Spleen (tissue), 11 donors: Measurements from ENCODE around the gene FRMD4A. TPM values are rescaled to one million over a fixed set of nuclear protein-coding genes. Genes with fewer than 3 reads are reported as not detected.

Experiments used
- DNase-seq: peaks from one replicate; pipeline ENCODE4 v3.0.0-alpha.2; 2020
- H3K27ac ChIP-seq, 8 donors: fragments of 200-600 bp; sonication (generic) in 7 of 8; 1 replicate in 4 of 8; 2 replicates in 4 of 8; pipeline versions ENCODE4 v1.5.0 to v1.8.0; 2016 to 2021; ENCODE audit warnings: inconsistent platforms in 4 of 8, mild to moderate bottlenecking in 4 of 8, moderate library complexity in 1 of 8
- H3K27me3 ChIP-seq, 7 donors: fragments of 200-600 bp; sonication (generic) in 6 of 7; replicated peaks in 1 of 7; 1 replicate in 4 of 7; 2 replicates in 3 of 7; pipeline versions ENCODE4 v1.5.0 to v1.8.0; 2016 to 2021; ENCODE audit warnings: inconsistent platforms in 3 of 7, mild to moderate bottlenecking in 1 of 7
- H3K36me3 ChIP-seq, 6 donors: fragments of 200-600 bp; sonication (generic) in 5 of 6; 1 replicate in 4 of 6; 2 replicates in 2 of 6; pipeline versions ENCODE4 v1.5.0 to v1.8.0; 2016 to 2021; ENCODE audit warnings: inconsistent platforms in 2 of 6
- H3K4me1 ChIP-seq, 6 donors: fragments of 200-600 bp; sonication (generic) in 5 of 6; 1 replicate in 3 of 6; 2 replicates in 3 of 6; pipeline versions ENCODE4 v1.5.0 to v1.8.0; 2016 to 2021; ENCODE audit warnings: inconsistent platforms in 3 of 6
- H3K4me3 ChIP-seq, 8 donors: fragments of 200-600 bp; sonication (generic) in 7 of 8; 1 replicate in 4 of 8; 2 replicates in 4 of 8; pipeline versions ENCODE4 v1.5.0 to v1.8.0; 2016 to 2021; ENCODE audit warnings: inconsistent platforms in 4 of 8, mild to moderate bottlenecking in 4 of 8, moderate library complexity in 2 of 8
- H3K9me3 ChIP-seq, 8 donors: fragments of 200-600 bp; sonication (generic) in 7 of 8; 1 replicate in 4 of 8; 2 replicates in 4 of 8; pipeline versions ENCODE4 v1.5.0 to v1.8.0; 2016 to 2021; ENCODE audit warnings: inconsistent platforms in 4 of 8
- POLR2A ChIP-seq, 3 donors: fragments of 450-650 bp; IDR thresholded peaks; one replicate each; pipeline ENCODE4 v1.5.1; 2017; ENCODE audit warnings: antibody characterized with exemption in 3 of 3, mild to moderate bottlenecking in 1 of 3
- POLR2AphosphoS5 ChIP-seq, 3 donors: sonication (generic); formaldehyde crosslinking; IDR thresholded peaks; one replicate each; pipeline ENCODE4 v1.5.1; 2017; ENCODE audit warnings: antibody characterized with exemption in 3 of 3
- WGBS, 5 donors: extraction: QIAGEN DNeasy Blood & Tissue Kit in 3 of 5; methylation state at CpG; one replicate each; pipeline versions ENCODE4 v1.1.5 to v1.1.7; 2013 to 2018; 5-methylcytosine and 5-hydroxymethylcytosine counted together
- intact Hi-C: fragments of 100-400 bp; cut with DNase I; formaldehyde crosslinking; loops from one replicate; pipeline ENCODE4 v1.15.0; 2023; ENCODE audit warnings: low total_unique reads
- polyA plus RNA-seq, 3 donors: library from polyadenylated mRNA; stranded (reverse); fragments of 200-250 nt; gene quantifications; one replicate each; pipeline ENCODE4 v1.2.1, GENCODE V29; 2013
- total RNA-seq, 7 donors: library from RNA; depleted of rRNA in 3 of 7; stranded (reverse); fragments of >200 nt in 3 of 7; fragmentation: NEBNext Ultra II Directional in 4 of 7; extraction: Animal tissue kit (Norgen Biotek cat#: 25700) in 4 of 7; gene quantifications; one replicate each; pipeline versions ENCODE4 v1.1.0 to v1.2.1, GENCODE V29; 2016 to 2021
- TF ChIP-seq, protein P1 (sequence below), 11 experiments: fragments of 200-600 bp in 7 of 11; fragments of 450-650 bp in 4 of 11; sonication (generic) in 4 of 11; IDR thresholded peaks in 8 of 11; conservative IDR thresholded peaks in 3 of 11; 1 replicate in 7 of 11; 2 replicates in 4 of 11; pipeline versions ENCODE4 v1.4.0 to v1.8.0; 2016 to 2021; ENCODE audit warnings: antibody characterized with exemption in 11 of 11, inconsistent platforms in 4 of 11, mild to moderate bottlenecking in 1 of 11
- donor health status: healthy with polysubstance abuse.
- donor health status: DM: no; HTN: no; CAD: no; lungs with moderate emphysema.
- donor health status: DM: no; HTN: no; CAD: no.
- donor health status: Bipolar disorder and iron deficiency.
- donor health status: healthy.
- donor health status: DM: no; HTN: no; CAD: no.
- donor health status: DM: yes; HTN: yes; CAD: no.

The FRMD4A gene
- total and polyA plus RNA-seq, 10 donors = 9.2 to 141 (median 80.5) TPM

- H3K4me3 ChIP-seq = no peak overlapping the region
- TF ChIP-seq, protein P1, sequence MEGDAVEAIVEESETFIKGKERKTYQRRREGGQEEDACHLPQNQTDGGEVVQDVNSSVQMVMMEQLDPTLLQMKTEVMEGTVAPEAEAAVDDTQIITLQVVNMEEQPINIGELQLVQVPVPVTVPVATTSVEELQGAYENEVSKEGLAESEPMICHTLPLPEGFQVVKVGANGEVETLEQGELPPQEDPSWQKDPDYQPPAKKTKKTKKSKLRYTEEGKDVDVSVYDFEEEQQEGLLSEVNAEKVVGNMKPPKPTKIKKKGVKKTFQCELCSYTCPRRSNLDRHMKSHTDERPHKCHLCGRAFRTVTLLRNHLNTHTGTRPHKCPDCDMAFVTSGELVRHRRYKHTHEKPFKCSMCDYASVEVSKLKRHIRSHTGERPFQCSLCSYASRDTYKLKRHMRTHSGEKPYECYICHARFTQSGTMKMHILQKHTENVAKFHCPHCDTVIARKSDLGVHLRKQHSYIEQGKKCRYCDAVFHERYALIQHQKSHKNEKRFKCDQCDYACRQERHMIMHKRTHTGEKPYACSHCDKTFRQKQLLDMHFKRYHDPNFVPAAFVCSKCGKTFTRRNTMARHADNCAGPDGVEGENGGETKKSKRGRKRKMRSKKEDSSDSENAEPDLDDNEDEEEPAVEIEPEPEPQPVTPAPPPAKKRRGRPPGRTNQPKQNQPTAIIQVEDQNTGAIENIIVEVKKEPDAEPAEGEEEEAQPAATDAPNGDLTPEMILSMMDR (IDR thresholded peaks at IDR 0.05 in 8 of 11, conservative IDR thresholded peaks at IDR 0.05 in 3 of 11) = no peak
- no peak for TF ChIP-seq POLR2AphosphoS5 (IDR thresholded peaks at IDR 0.05)
- TF ChIP-seq POLR2A (IDR thresholded peaks at IDR 0.05) = no peak
- peaks cover 0 to 8% (median 0%) of the 10 kb centered on the region in 7 donors for H3K27me3 ChIP-seq
- intact Hi-C loops = no loop called here
- peaks cover 0 to 15% (median 10%) of the 10 kb centered on the region in 8 donors for H3K9me3 ChIP-seq
- H3K27ac ChIP-seq = no peak overlapping the region
- WGBS, 5 donors = 72 to 81% (median 74%) methylated on average over 3 of the region's 3 CpGs
- DNase-seq = no peak
- H3K4me1 ChIP-seq = no peaks in the 10 kb centered on the region
- no peaks in the 10 kb centered on the region for H3K36me3 ChIP-seq
Observed at GRCh38 chr10:14253079-14253478, 77.6 kb downstream of the FRMD4A start.

DNA sequence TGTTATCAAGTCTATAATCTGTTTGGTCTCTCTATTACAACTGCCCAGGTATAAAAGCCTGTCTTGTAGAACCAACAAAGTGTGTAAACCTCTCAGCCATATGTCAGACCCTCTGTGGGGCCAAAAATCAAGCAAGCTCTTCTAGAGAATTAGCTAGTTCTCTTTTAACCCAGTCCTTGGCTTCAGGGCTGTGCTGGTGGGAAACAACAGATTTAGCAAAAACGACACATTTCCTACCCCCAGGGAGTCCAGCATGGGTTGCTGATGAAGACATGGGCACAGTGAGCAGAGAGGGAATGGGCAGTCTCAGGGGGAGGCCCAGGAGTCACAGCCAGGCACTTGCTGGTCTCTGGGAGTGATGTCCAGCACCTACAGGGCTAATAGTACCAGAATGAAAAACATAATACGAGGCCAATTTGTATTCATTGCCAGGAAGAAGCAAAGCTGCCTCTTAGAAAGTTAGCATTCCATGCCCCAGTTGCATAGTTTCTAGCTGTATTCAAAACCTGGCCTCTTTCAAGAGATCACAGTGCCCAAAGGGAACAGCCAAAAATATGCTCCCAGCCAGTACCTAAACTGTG, 80.1 kb downstream of the FRMD4A start:
- Histone ChIP-seq H3K27me3 (peaks cover 0 to 15% (median 0%) of the 10 kb centered on the region in 7 donors), H3K9me3 (peaks cover 0 to 15% (median 10%) of the 10 kb centered on the region in 8 donors), H3K27ac (no peak overlapping the region), H3K4me1 (no peaks in the 10 kb centered on the region), H3K36me3 (no peaks in the 10 kb centered on the region), H3K4me3 (no peak overlapping the region)
- intact Hi-C loops = no loop called here
- no peak for TF ChIP-seq POLR2AphosphoS5 (IDR thresholded peaks at IDR 0.05)
- TF ChIP-seq, protein P1 (IDR thresholded peaks at IDR 0.05 in 8 of 11, conservative IDR thresholded peaks at IDR 0.05 in 3 of 11) = no peak
- no peak for TF ChIP-seq POLR2A (IDR thresholded peaks at IDR 0.05)
- WGBS, 5 donors = 77 to 94% (median 88%) methylated on average over 2 of the region's 2 CpGs
- DNase-seq = no peak

DNA sequence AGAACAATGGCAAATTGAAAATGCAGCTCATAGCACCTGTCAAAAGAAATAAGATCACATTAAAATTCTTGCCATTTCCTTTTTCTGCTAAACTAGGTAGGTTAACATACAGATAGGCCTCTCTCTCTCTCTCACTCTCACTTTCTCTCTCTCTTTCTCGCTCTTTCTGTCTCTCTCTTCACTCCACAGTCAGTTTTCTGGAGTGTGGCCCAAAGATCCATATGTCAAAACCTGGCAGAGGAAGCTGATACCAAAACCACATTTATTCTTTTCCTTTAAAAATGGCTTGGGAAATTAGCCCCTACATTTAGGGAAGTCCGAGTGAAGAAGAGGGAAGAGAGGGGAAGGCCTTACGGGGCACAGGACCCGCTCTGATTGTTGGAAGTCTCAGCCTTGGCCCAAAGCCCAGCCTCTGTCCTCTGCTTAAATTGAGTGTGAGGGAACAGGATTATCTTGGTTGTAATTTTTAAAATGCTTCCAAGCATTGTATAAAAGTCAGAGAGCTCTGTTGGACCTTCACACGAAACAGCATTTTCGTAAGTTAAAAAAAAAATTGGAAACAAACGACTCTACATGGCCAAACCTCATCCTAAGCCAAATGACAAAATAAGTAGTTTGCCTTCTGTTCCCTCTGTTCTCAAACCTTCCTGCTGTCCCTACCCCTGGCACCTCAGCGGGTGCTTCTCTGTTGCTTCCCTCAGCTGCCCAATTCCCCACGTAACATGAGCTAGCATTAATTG, 83.2 kb downstream of the FRMD4A start:
- TF ChIP-seq POLR2A (IDR thresholded peaks at IDR 0.05) = no peak
- no peak for DNase-seq
- intact Hi-C loops = no loop called here
- no peak overlapping the region for H3K4me3 ChIP-seq
- peaks cover 0 to 15% (median 0%) of the 10 kb centered on the region in 7 donors for H3K27me3 ChIP-seq
- WGBS, 5 donors = 63 to 77% (median 68%) methylated on average over 9 of the region's 9 CpGs
- H3K36me3 ChIP-seq = no peaks in the 10 kb centered on the region
- peaks cover 0 to 17% (median 10%) of the 10 kb centered on the region in 8 donors for H3K9me3 ChIP-seq
- no peak overlapping the region for H3K27ac ChIP-seq
- H3K4me1 ChIP-seq = no peaks in the 10 kb centered on the region

- H3K4me1 ChIP-seq = no peaks in the 10 kb centered on the region
- H3K9me3 ChIP-seq = peaks cover 0 to 3% (median 0%) of the 10 kb centered on the region in 8 donors
- peaks cover 0 to 28% (median 0%) of the 10 kb centered on the region in 7 donors for H3K27me3 ChIP-seq
- H3K36me3 ChIP-seq = no peaks in the 10 kb centered on the region
- intact Hi-C loops = no loop called here
- no peak overlapping the region for H3K4me3 ChIP-seq
- TF ChIP-seq, protein P1 (IDR thresholded peaks at IDR 0.05 in 8 of 11, conservative IDR thresholded peaks at IDR 0.05 in 3 of 11) = no peak
- no peak for TF ChIP-seq POLR2A (IDR thresholded peaks at IDR 0.05)
- TF ChIP-seq POLR2AphosphoS5 (IDR thresholded peaks at IDR 0.05) = no peak
- DNase-seq = no peak
- WGBS, 5 donors = 86 to 94% (median 86%) methylated on average over 3 of the region's 3 CpGs
- no peak overlapping the region for H3K27ac ChIP-seq
Observed at GRCh38 chr10:14244801-14245211, 85.9 kb downstream of the FRMD4A start.
